ENCODE results near the gene HOXB8.

DNA sequence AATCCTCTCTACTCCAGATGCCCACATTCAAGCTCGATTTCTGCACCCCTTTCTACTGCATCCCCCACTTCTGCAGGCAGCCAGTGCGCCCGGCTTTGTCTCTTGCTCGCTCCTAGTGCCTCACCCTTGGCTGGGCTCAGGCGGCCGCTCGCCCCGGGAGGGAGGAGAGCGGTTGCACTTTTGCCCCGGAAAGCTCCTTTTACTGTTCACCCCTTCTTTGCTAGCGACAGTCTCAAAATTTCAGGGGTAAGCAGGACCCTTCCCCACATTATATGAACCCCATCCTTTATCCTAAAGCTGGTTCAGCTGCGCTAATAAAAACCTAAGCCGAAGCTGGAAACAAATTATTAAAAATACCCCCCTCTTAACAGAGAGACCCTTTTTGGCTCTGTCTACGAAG lies 22.5 kb downstream of the HOXB8 start:
- TF ChIP-seq, protein P1, sequence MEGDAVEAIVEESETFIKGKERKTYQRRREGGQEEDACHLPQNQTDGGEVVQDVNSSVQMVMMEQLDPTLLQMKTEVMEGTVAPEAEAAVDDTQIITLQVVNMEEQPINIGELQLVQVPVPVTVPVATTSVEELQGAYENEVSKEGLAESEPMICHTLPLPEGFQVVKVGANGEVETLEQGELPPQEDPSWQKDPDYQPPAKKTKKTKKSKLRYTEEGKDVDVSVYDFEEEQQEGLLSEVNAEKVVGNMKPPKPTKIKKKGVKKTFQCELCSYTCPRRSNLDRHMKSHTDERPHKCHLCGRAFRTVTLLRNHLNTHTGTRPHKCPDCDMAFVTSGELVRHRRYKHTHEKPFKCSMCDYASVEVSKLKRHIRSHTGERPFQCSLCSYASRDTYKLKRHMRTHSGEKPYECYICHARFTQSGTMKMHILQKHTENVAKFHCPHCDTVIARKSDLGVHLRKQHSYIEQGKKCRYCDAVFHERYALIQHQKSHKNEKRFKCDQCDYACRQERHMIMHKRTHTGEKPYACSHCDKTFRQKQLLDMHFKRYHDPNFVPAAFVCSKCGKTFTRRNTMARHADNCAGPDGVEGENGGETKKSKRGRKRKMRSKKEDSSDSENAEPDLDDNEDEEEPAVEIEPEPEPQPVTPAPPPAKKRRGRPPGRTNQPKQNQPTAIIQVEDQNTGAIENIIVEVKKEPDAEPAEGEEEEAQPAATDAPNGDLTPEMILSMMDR (IDR thresholded peaks at IDR 0.05 in 8 of 11, conservative IDR thresholded peaks at IDR 0.05 in 3 of 11) = no peak
- TF ChIP-seq POLR2A (IDR thresholded peaks at IDR 0.05) = no peak
- TF ChIP-seq POLR2AphosphoS5 (IDR thresholded peaks at IDR 0.05) = no peak
